A549 treated with Mapracorat at 1 μM for 4 hours (cell line): ENCODE results near the gene PTGDS. TPM values are rescaled to one million over a fixed set of nuclear protein-coding genes. Genes with fewer than 3 reads are reported as not detected.

Experiments used
- total RNA-seq: library from RNA; stranded (reverse); fragments of 200-300 nt; extraction: Qiagen RNA extraction; gene quantifications from 5 replicates; pipeline ENCODE4 v1.2.3, GENCODE V29; 2022

Gene PTGDS
- total RNA-seq, result 0.44 to 0.61 TPM (median 0.47 TPM) in 4 of 5 replicates, not detected in the other

GRCh38 chr9:136977223-136977622 is at the start of gene PTGDS:
Gene PTGDS (plus strand): TSS chr9:136977504. CDS start chr9:136977579, 75 bp downstream.

GRCh38 chr9:136944519-136945332 is 32.6 kb upstream of the PTGDS start, which contains the start of the genes C8G and FBXW5:
Gene C8G (plus strand): TSS chr9:136945243. CDS start chr9:136945321, 78 bp downstream.
Gene FBXW5 (minus strand): TSS chr9:136944738. CDS start chr9:136944083, 655 bp downstream.

GRCh38 chr9:136951541-136952320 is 25.6 kb upstream of the PTGDS start, which contains the start of gene LCN12:
Gene LCN12 (plus strand): TSS chr9:136952273. CDS start chr9:136952328, 55 bp downstream.

GRCh38 chr9:136982232-136983051 is 5.1 kb downstream of the PTGDS start, which contains the start of gene LCNL1:
Gene LCNL1 (plus strand): TSS chr9:136982993. CDS start chr9:136983587, 594 bp downstream.

GRCh38 chr9:136991993-136992818 is 14.9 kb downstream of the PTGDS start, which contains the start of gene PAXX:
Gene PAXX (plus strand): TSS chr9:136992422. CDS start chr9:136992444, 22 bp downstream.

GRCh38 chr9:136996361-136997292 is 19.3 kb downstream of the PTGDS start, which contains the start of gene CLIC3:
Gene CLIC3 (minus strand): TSS chr9:136996568. CDS start chr9:136996543, 25 bp downstream.

GRCh38 chr9:137027369-137028262 is 50.3 kb downstream of the PTGDS start, which contains the start of gene ABCA2:
Gene ABCA2 (minus strand): TSS chr9:137028237. CDS start chr9:137028140, 97 bp downstream.

Other genes starting within 250 kb of the PTGDS start
- not detected in 5 replicates for gene LCN10, start 234.6 kb upstream of the PTGDS start, total RNA-seq
- not detected in 5 replicates for gene LCN6, start 229.0 kb upstream of the PTGDS start, total RNA-seq
- not detected in 5 replicates for gene LCN8, start 219.3 kb upstream of the PTGDS start, total RNA-seq
- not detected in 5 replicates for gene LCN15, start 213.0 kb upstream of the PTGDS start, total RNA-seq
- 58.1 to 77.3 TPM (median 76.6 TPM) in 5 replicates for gene TMEM141, start 186.2 kb upstream of the PTGDS start, total RNA-seq
- gene CCDC183, start 181.2 kb upstream of the PTGDS start, total RNA-seq, result 0.16 to 0.58 TPM (median 0.23 TPM) in 5 replicates
- 59.0 to 84.9 TPM (median 81.6 TPM) in 5 replicates for gene RABL6, start 169.6 kb upstream of the PTGDS start, total RNA-seq
- 3.3 to 4.7 TPM (median 4.6 TPM) in 5 replicates for gene AJM1, start 135.0 kb upstream of the PTGDS start, total RNA-seq
- 279 to 323 TPM (median 297 TPM) in 5 replicates for gene PHPT1, start 128.1 kb upstream of the PTGDS start, total RNA-seq
- 1.6 to 5.3 TPM (median 3.7 TPM) in 5 replicates for gene MAMDC4, start 125.2 kb upstream of the PTGDS start, total RNA-seq
- 435 to 512 TPM (median 456 TPM) in 5 replicates for gene EDF1, start 111.2 kb upstream of the PTGDS start, total RNA-seq
- 38.3 to 63.1 TPM (median 52.9 TPM) in 5 replicates for gene TRAF2, start 91.0 kb upstream of the PTGDS start, total RNA-seq
- 62.7 to 103 TPM (median 99.7 TPM) in 5 replicates for gene FBXW5, start 32.8 kb upstream of the PTGDS start, total RNA-seq
- gene C8G, start 32.3 kb upstream of the PTGDS start, total RNA-seq, result 0.42 to 3.2 TPM (median 0.76 TPM) in 5 replicates
- gene LCN12, start 25.2 kb upstream of the PTGDS start, total RNA-seq, result 1.0 to 1.9 TPM (median 1.3 TPM) in 5 replicates
- 0.07 to 0.24 TPM (median 0.10 TPM) in 5 replicates for gene LCNL1, start 5.5 kb downstream of the PTGDS start, total RNA-seq
- gene PAXX, start 14.9 kb downstream of the PTGDS start, total RNA-seq, result 43.1 to 85.2 TPM (median 71.2 TPM) in 5 replicates
- gene CLIC3, start 19.1 kb downstream of the PTGDS start, total RNA-seq, result 2.4 to 5.5 TPM (median 4.9 TPM) in 5 replicates
- 19.0 to 29.4 TPM (median 26.7 TPM) in 5 replicates for gene ABCA2, start 50.7 kb downstream of the PTGDS start, total RNA-seq
- gene FUT7, start 54.6 kb downstream of the PTGDS start, total RNA-seq, result 0.05 to 0.07 TPM (median 0.06 TPM) in 4 of 5 replicates, not detected in the other
- gene NPDC1, start 68.7 kb downstream of the PTGDS start, total RNA-seq, result 40.8 to 96.8 TPM (median 80.5 TPM) in 5 replicates
- 2.2 to 2.9 TPM (median 2.4 TPM) in 5 replicates for gene ENTPD2, start 76.6 kb downstream of the PTGDS start, total RNA-seq
- gene SAPCD2, start 93.1 kb downstream of the PTGDS start, total RNA-seq, result 13.5 to 26.0 TPM (median 23.9 TPM) in 5 replicates
- 9.3 to 16.6 TPM (median 12.2 TPM) in 5 replicates for gene UAP1L1, start 100.0 kb downstream of the PTGDS start, total RNA-seq
- gene MAN1B1, start 109.5 kb downstream of the PTGDS start, total RNA-seq, result 40.2 to 53.2 TPM (median 51.7 TPM) in 5 replicates
- gene DPP7, start 137.2 kb downstream of the PTGDS start, total RNA-seq, result 66.6 to 132 TPM (median 125 TPM) in 5 replicates
- gene GRIN1, start 161.7 kb downstream of the PTGDS start, total RNA-seq, result 0.20 to 0.71 TPM (median 0.53 TPM) in 5 replicates
- 0.59 to 2.0 TPM (median 1.8 TPM) in 5 replicates for gene LRRC26, start 192.5 kb downstream of the PTGDS start, total RNA-seq
- gene TMEM210, start 194.6 kb downstream of the PTGDS start, total RNA-seq, result not detected in 5 replicates
- 23.4 to 36.8 TPM (median 34.5 TPM) in 5 replicates for gene ANAPC2, start 211.1 kb downstream of the PTGDS start, total RNA-seq
- gene SSNA1, start 211.2 kb downstream of the PTGDS start, total RNA-seq, result 103 to 151 TPM (median 139 TPM) in 5 replicates
- gene TPRN, start 223.2 kb downstream of the PTGDS start, total RNA-seq, result 6.0 to 10.8 TPM (median 10.2 TPM) in 5 replicates
- 33.8 to 47.5 TPM (median 45.4 TPM) in 5 replicates for gene TMEM203, start 228.1 kb downstream of the PTGDS start, total RNA-seq
- 9.8 to 19.3 TPM (median 16.4 TPM) in 5 replicates for gene NDOR1, start 228.2 kb downstream of the PTGDS start, total RNA-seq
- 1.1 to 2.1 TPM (median 1.8 TPM) in 5 replicates for gene RNF208, start 244.7 kb downstream of the PTGDS start, total RNA-seq
- 2.5 to 5.4 TPM (median 4.8 TPM) in 5 replicates for gene CYSRT1, start 247.7 kb downstream of the PTGDS start, total RNA-seq
- 0.07 to 0.44 TPM (median 0.31 TPM) in 5 replicates for gene RNF224, start 250.0 kb downstream of the PTGDS start, total RNA-seq